ENCODE measurements around the gene DCTN4.

- TF ChIP-seq CTCF (conservative IDR thresholded peaks at IDR 0.05 in 1 of 2, IDR thresholded peaks at IDR 0.05 in 1 of 2; ENCODE audit: extremely low read depth in 1 of 2, insufficient read depth in 1 of 2, low read depth in 1 of 2, low read length in 2 of 2): no peak
- TF ChIP-seq EZH2 (IDR thresholded peaks at IDR 0.05; ENCODE audit: borderline replicate concordance, low read length): no peak
These were observed 24.0 kb downstream of the DCTN4 start for GRCh38 chr5:150734579-150735384.
